ENCODE data around the gene STAM2.

STAM2 gene

GRCh38 chr2:152097801-152098495, 77.6 kb downstream of the STAM2 start:
- Histone ChIP-seq H2AK5ac (ENCODE audit: low read depth, low read length) (no peak overlapping the region), H3K18ac (ENCODE audit: low read length) (peak overlapping the region; percentile 78), H3K27me3 (ENCODE audit: control insufficient read depth in 3 of 3, insufficient read depth in 3 of 3, low read depth in 1 of 3, low read length in 3 of 3) (peaks cover 8 to 34% (median 26%) of the 10 kb centered on the region in 3 experiments), H3K9me3 (replicated peaks in 1 of 2; ENCODE audit: control insufficient read depth in 2 of 2, insufficient read depth in 1 of 2, low read depth in 1 of 2, low read length in 2 of 2) (no peaks in the 10 kb centered on the region), H3K4me2 (ENCODE audit: insufficient read depth, low read length, poor library complexity, severe bottlenecking) (peak overlapping the region; percentile 90), H4K91ac (ENCODE audit: low read depth, low read length, poor library complexity) (no peak overlapping the region), H2BK15ac (ENCODE audit: low read length) (no peak overlapping the region), H3K79me1 (ENCODE audit: low read depth, low read length) (no peaks in the 10 kb centered on the region), H2AFZ (ENCODE audit: low read length) (peak overlapping the region; percentile 98), H3K4me3 (ENCODE audit: low read length in 2 of 2) (peak overlapping the region; percentile 76 to 83), H2BK12ac (ENCODE audit: low read length) (no peak overlapping the region), H3K23ac (ENCODE audit: low read depth, low read length, poor library complexity) (no peak overlapping the region), H3K14ac (ENCODE audit: low read length) (peak overlapping the region; percentile 78), H4K8ac (ENCODE audit: low read depth, low read length) (no peak overlapping the region), H2BK120ac (ENCODE audit: low read depth, low read length) (no peak overlapping the region), H3K4ac (ENCODE audit: low read length) (no peak overlapping the region), H2BK5ac (ENCODE audit: low read length) (no peak overlapping the region), H3K4me1 (ENCODE audit: control insufficient read depth in 2 of 2, insufficient read depth in 1 of 2, low read depth in 1 of 2, low read length in 2 of 2) (peaks cover 3 to 4% of the 10 kb centered on the region in 2 donors), H3K9ac (ENCODE audit: low read depth, low read length, poor library complexity) (peak overlapping the region; percentile 47), H3K27ac (replicated peaks; ENCODE audit: low read length) (no peak overlapping the region), H3K36me3 (replicated peaks in 1 of 2; ENCODE audit: control insufficient read depth in 2 of 2, insufficient read depth in 2 of 2, low read length in 2 of 2) (no peaks in the 10 kb centered on the region)
- WGBS, 2 donors (ENCODE audit: extremely low coverage in 2 of 2, insufficient read length in 2 of 2, insufficient replicate concordance in 1 of 2): no CpG with 5 or more reads among the region's 52 CpGs
- peak; percentile 27 for DNase-seq (ENCODE audit: low spot score)

GRCh38 chr2:152097290-152097800, 78.2 kb downstream of the STAM2 start:
- no peak overlapping the region for H3K23ac ChIP-seq (ENCODE audit: low read depth, low read length, poor library complexity)
- peaks cover 8 to 34% (median 26%) of the 10 kb centered on the region in 3 experiments for H3K27me3 ChIP-seq (ENCODE audit: control insufficient read depth in 3 of 3, insufficient read depth in 3 of 3, low read depth in 1 of 3, low read length in 3 of 3)
- no peak overlapping the region for H3K18ac ChIP-seq (ENCODE audit: low read length)

GRCh38 chr2:152095146-152095545, 80.4 kb downstream of the STAM2 start:
- Histone ChIP-seq H2BK15ac (ENCODE audit: low read length) (no peak overlapping the region), H3K4ac (ENCODE audit: low read length) (no peak overlapping the region), H4K91ac (ENCODE audit: low read depth, low read length, poor library complexity) (no peak overlapping the region), H3K4me3 (ENCODE audit: low read length in 2 of 2) (no peak overlapping the region), H3K36me3 (replicated peaks in 1 of 2; ENCODE audit: control insufficient read depth in 2 of 2, insufficient read depth in 2 of 2, low read length in 2 of 2) (no peaks in the 10 kb centered on the region), H3K79me1 (ENCODE audit: low read depth, low read length) (no peaks in the 10 kb centered on the region), H3K18ac (ENCODE audit: low read length) (no peak overlapping the region), H2AFZ (ENCODE audit: low read length) (no peak overlapping the region), H4K8ac (ENCODE audit: low read depth, low read length) (no peak overlapping the region), H3K14ac (ENCODE audit: low read length) (no peak overlapping the region), H3K4me2 (ENCODE audit: insufficient read depth, low read length, poor library complexity, severe bottlenecking) (no peak overlapping the region), H2AK5ac (ENCODE audit: low read depth, low read length) (no peak overlapping the region), H3K9ac (ENCODE audit: low read depth, low read length, poor library complexity) (no peak overlapping the region), H3K27me3 (ENCODE audit: control insufficient read depth in 3 of 3, insufficient read depth in 3 of 3, low read depth in 1 of 3, low read length in 3 of 3) (peaks cover 8 to 31% (median 16%) of the 10 kb centered on the region in 3 experiments), H3K23ac (ENCODE audit: low read depth, low read length, poor library complexity) (no peak overlapping the region), H2BK12ac (ENCODE audit: low read length) (no peak overlapping the region), H3K9me3 (replicated peaks in 1 of 2; ENCODE audit: control insufficient read depth in 2 of 2, insufficient read depth in 1 of 2, low read depth in 1 of 2, low read length in 2 of 2) (no peaks in the 10 kb centered on the region), H2BK5ac (ENCODE audit: low read length) (no peak overlapping the region), H3K27ac (replicated peaks; ENCODE audit: low read length) (no peak overlapping the region), H2BK120ac (ENCODE audit: low read depth, low read length) (no peak overlapping the region), H3K4me1 (ENCODE audit: control insufficient read depth in 2 of 2, insufficient read depth in 1 of 2, low read depth in 1 of 2, low read length in 2 of 2) (peaks cover 3 to 4% of the 10 kb centered on the region in 2 donors)
- DNase-seq (ENCODE audit: low spot score): no peak
- WGBS, 2 donors (ENCODE audit: extremely low coverage in 2 of 2, insufficient read length in 2 of 2, insufficient replicate concordance in 1 of 2): no CpG with 5 or more reads among the region's 1 CpG

More at GRCh38 chr2:152097290-152097800, 78.2 kb downstream of the STAM2 start:
- H3K14ac ChIP-seq (ENCODE audit: low read length): no peak overlapping the region
- H2BK120ac ChIP-seq (ENCODE audit: low read depth, low read length): no peak overlapping the region
- H3K4me2 ChIP-seq (ENCODE audit: insufficient read depth, low read length, poor library complexity, severe bottlenecking): peak overlapping the region; percentile 90
- H2BK15ac ChIP-seq (ENCODE audit: low read length): no peak overlapping the region
- H2AFZ ChIP-seq (ENCODE audit: low read length): peak overlapping the region; percentile 98
- H2BK5ac ChIP-seq (ENCODE audit: low read length): no peak overlapping the region
- H2BK12ac ChIP-seq (ENCODE audit: low read length): no peak overlapping the region
- H3K9me3 ChIP-seq (replicated peaks in 1 of 2; ENCODE audit: control insufficient read depth in 2 of 2, insufficient read depth in 1 of 2, low read depth in 1 of 2, low read length in 2 of 2): no peaks in the 10 kb centered on the region
- H3K4me1 ChIP-seq (ENCODE audit: control insufficient read depth in 2 of 2, insufficient read depth in 1 of 2, low read depth in 1 of 2, low read length in 2 of 2): peaks cover 3 to 4% of the 10 kb centered on the region in 2 donors
- peak; percentile 3 for DNase-seq (ENCODE audit: low spot score)
- no peak overlapping the region for H4K91ac ChIP-seq (ENCODE audit: low read depth, low read length, poor library complexity)
- no peaks in the 10 kb centered on the region for H3K36me3 ChIP-seq (replicated peaks in 1 of 2; ENCODE audit: control insufficient read depth in 2 of 2, insufficient read depth in 2 of 2, low read length in 2 of 2)
- no peak overlapping the region for H3K9ac ChIP-seq (ENCODE audit: low read depth, low read length, poor library complexity)
- H3K27ac ChIP-seq (replicated peaks; ENCODE audit: low read length): no peak overlapping the region
- H3K79me1 ChIP-seq (ENCODE audit: low read depth, low read length): no peaks in the 10 kb centered on the region
- H3K4me3 ChIP-seq (ENCODE audit: low read length in 2 of 2): peak overlapping the region in 1 of 2 donors; percentile 76
- H4K8ac ChIP-seq (ENCODE audit: low read depth, low read length): no peak overlapping the region
- H2AK5ac ChIP-seq (ENCODE audit: low read depth, low read length): no peak overlapping the region
- WGBS, 2 donors (ENCODE audit: extremely low coverage in 2 of 2, insufficient read length in 2 of 2, insufficient replicate concordance in 1 of 2): no CpG with 5 or more reads among the region's 13 CpGs
- H3K4ac ChIP-seq (ENCODE audit: low read length): no peak overlapping the region

GRCh38 chr2:152094014-152094413, 81.5 kb downstream of the STAM2 start:
- WGBS, 2 donors (ENCODE audit: extremely low coverage in 2 of 2, insufficient read length in 2 of 2, insufficient replicate concordance in 1 of 2): no CpG with 5 or more reads among the region's 2 CpGs
- no peak overlapping the region for H3K4ac ChIP-seq (ENCODE audit: low read length)

More at GRCh38 chr2:152094014-152094413, 81.5 kb downstream of the STAM2 start:
- Histone ChIP-seq H3K36me3 (replicated peaks in 1 of 2; ENCODE audit: control insufficient read depth in 2 of 2, insufficient read depth in 2 of 2, low read length in 2 of 2) (no peaks in the 10 kb centered on the region), H4K91ac (ENCODE audit: low read depth, low read length, poor library complexity) (no peak overlapping the region), H3K27ac (replicated peaks; ENCODE audit: low read length) (no peak overlapping the region), H2BK12ac (ENCODE audit: low read length) (no peak overlapping the region), H3K4me1 (ENCODE audit: control insufficient read depth in 2 of 2, insufficient read depth in 1 of 2, low read depth in 1 of 2, low read length in 2 of 2) (peaks cover 0 to 3% of the 10 kb centered on the region in 2 donors), H3K4me3 (ENCODE audit: low read length in 2 of 2) (no peak overlapping the region), H3K9ac (ENCODE audit: low read depth, low read length, poor library complexity) (no peak overlapping the region), H2BK15ac (ENCODE audit: low read length) (no peak overlapping the region), H3K79me1 (ENCODE audit: low read depth, low read length) (no peaks in the 10 kb centered on the region), H3K23ac (ENCODE audit: low read depth, low read length, poor library complexity) (no peak overlapping the region), H2BK120ac (ENCODE audit: low read depth, low read length) (no peak overlapping the region), H2AK5ac (ENCODE audit: low read depth, low read length) (no peak overlapping the region), H3K4me2 (ENCODE audit: insufficient read depth, low read length, poor library complexity, severe bottlenecking) (no peak overlapping the region), H3K18ac (ENCODE audit: low read length) (no peak overlapping the region), H3K27me3 (ENCODE audit: control insufficient read depth in 3 of 3, insufficient read depth in 3 of 3, low read depth in 1 of 3, low read length in 3 of 3) (peaks cover 8 to 21% (median 8%) of the 10 kb centered on the region in 3 experiments), H2BK5ac (ENCODE audit: low read length) (no peak overlapping the region), H2AFZ (ENCODE audit: low read length) (no peak overlapping the region), H4K8ac (ENCODE audit: low read depth, low read length) (no peak overlapping the region), H3K9me3 (replicated peaks in 1 of 2; ENCODE audit: control insufficient read depth in 2 of 2, insufficient read depth in 1 of 2, low read depth in 1 of 2, low read length in 2 of 2) (no peaks in the 10 kb centered on the region), H3K14ac (ENCODE audit: low read length) (no peak overlapping the region)
- no peak for DNase-seq (ENCODE audit: low spot score)
